Measurements from ENCODE around the gene OR51B6. TPM values are rescaled to one million over a fixed set of nuclear protein-coding genes. Genes with fewer than 3 reads are reported as not detected.

The OR51B6 gene
- total RNA-seq, 2 donors from 2014 or later, result not detected

GRCh38 chr11:5390210-5390609 is 38.9 kb downstream of the OR51B6 start:
- no peak for ATAC-seq
- Histone ChIP-seq H3K9me3 (no peaks in the 10 kb centered on the region), H3K27ac (no peak overlapping the region), H3K4me3 (no peak overlapping the region), H3K4me1 (no peaks in the 10 kb centered on the region), H3K27me3 (no peaks in the 10 kb centered on the region), H3K36me3 (replicated peaks in 1 of 2; ENCODE audit: insufficient read depth in 1 of 2, low read depth in 2 of 2) (no peaks in the 10 kb centered on the region)
- WGBS, 2 donors, result 54 to 65% methylated on average over 2 of the region's 2 CpGs
- DNase-seq, result no peak
- intact Hi-C loops (cut with DNase I), result loop anchor here (10.0 kb wide), 1 partner anchor 265 kb away; no protein-coding TSS in a partner anchor
- TF ChIP-seq CTCF (IDR thresholded peaks at IDR 0.05), result no peak
- no peak for TF ChIP-seq POLR2A (IDR thresholded peaks at IDR 0.05)

DNA sequence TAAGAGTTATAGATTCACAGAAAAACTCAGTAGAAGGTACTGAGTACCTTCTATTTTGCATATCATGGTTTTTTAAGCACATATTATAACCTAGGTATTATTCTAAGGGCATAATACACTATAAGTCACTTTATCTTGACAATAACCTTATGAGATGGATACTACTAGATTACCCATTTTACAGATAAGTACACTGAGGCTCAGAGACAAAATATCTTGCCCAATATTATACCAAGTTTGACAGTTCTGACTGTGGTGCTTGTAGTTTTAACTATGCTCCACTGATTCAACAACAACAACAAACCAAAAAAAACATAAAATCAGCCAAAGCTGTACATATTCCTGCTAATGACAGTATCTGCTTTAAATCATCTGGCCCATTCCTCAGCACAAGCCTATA is 42.8 kb downstream of the OR51B6 start:
- intact Hi-C loops (cut with DNase I), result loop anchor here (10.0 kb wide), 1 partner anchor 269 kb away; no protein-coding TSS in a partner anchor

GRCh38 chr11:5398936-5399335 is 47.6 kb downstream of the OR51B6 start:
- H3K27me3 ChIP-seq, result no peaks in the 10 kb centered on the region
- H3K27ac ChIP-seq, result no peak overlapping the region
- DNase-seq, result no peak
- no peak for TF ChIP-seq POLR2A (IDR thresholded peaks at IDR 0.05)
- TF ChIP-seq CTCF (IDR thresholded peaks at IDR 0.05), result no peak
- H3K9me3 ChIP-seq, result no peaks in the 10 kb centered on the region
- intact Hi-C loops (cut with DNase I), result loop anchor here (10.0 kb wide), 1 partner anchor 274 kb away; no protein-coding TSS in a partner anchor
- H3K4me3 ChIP-seq, result no peak overlapping the region
- H3K36me3 ChIP-seq (replicated peaks in 1 of 2; ENCODE audit: insufficient read depth in 1 of 2, low read depth in 2 of 2), result no peaks in the 10 kb centered on the region
- ATAC-seq, result no peak
- H3K4me1 ChIP-seq, result no peaks in the 10 kb centered on the region

More for the DNA sequence above, 42.8 kb downstream of the OR51B6 start:
- DNase-seq (no peak), ATAC-seq (no peak)
- Histone ChIP-seq H3K4me3 (no peak overlapping the region), H3K27me3 (no peaks in the 10 kb centered on the region), H3K9me3 (no peaks in the 10 kb centered on the region), H3K4me1 (no peaks in the 10 kb centered on the region), H3K27ac (no peak overlapping the region), H3K36me3 (replicated peaks in 1 of 2; ENCODE audit: insufficient read depth in 1 of 2, low read depth in 2 of 2) (no peaks in the 10 kb centered on the region)
- no peak for TF ChIP-seq CTCF (IDR thresholded peaks at IDR 0.05)
- TF ChIP-seq POLR2A (IDR thresholded peaks at IDR 0.05), result no peak

Small RNA genes lying within 50 kb of the gene (small RNA-seq; reads per million reads assigned to genes)
- gene AC104389.3, result not detected

Other genes starting within 250 kb of the OR51B6 start
- gene OR52A5, start 213.2 kb upstream of the OR51B6 start, total RNA-seq, result not detected
- not detected for gene OR52A1, start 196.8 kb upstream of the OR51B6 start, total RNA-seq
- gene OR51V1, start 150.8 kb upstream of the OR51B6 start, total RNA-seq, result not detected
- 10 to 100 TPM in 1 of 2 donors, not detected in 1; 13.0 TPM for gene HBB, start 124.4 kb upstream of the OR51B6 start, total RNA-seq
- not detected for gene HBD, start 117.0 kb upstream of the OR51B6 start, total RNA-seq
- gene HBG1, start 101.7 kb upstream of the OR51B6 start, total RNA-seq, result not detected
- not detected for gene HBG2, start 96.7 kb upstream of the OR51B6 start, total RNA-seq
- gene HBE1, start 81.6 kb upstream of the OR51B6 start, total RNA-seq, result not detected
- under 1 TPM; 0.52 to 0.66 TPM for gene OR51B4, start 49.6 kb upstream of the OR51B6 start, total RNA-seq
- under 1 TPM in 1 of 2 donors, not detected in 1; 0.78 TPM for gene OR51B2, start 27.2 kb upstream of the OR51B6 start, total RNA-seq
- gene OR51B5, start 8.0 kb upstream of the OR51B6 start, total RNA-seq, result not detected
- not detected for gene OR51M1, start 32.3 kb downstream of the OR51B6 start, total RNA-seq
- not detected for gene OR51Q1, start 70.6 kb downstream of the OR51B6 start, total RNA-seq
- not detected for gene OR51I1, start 90.0 kb downstream of the OR51B6 start, total RNA-seq
- gene OR51I2, start 97.8 kb downstream of the OR51B6 start, total RNA-seq, result not detected
- not detected for gene OR52D1, start 137.2 kb downstream of the OR51B6 start, total RNA-seq
- gene UBQLN3, start 158.4 kb downstream of the OR51B6 start, total RNA-seq, result 1 to 10 TPM in 1 of 2 donors, not detected in 1; 1.3 TPM
- gene UBQLNL, start 165.2 kb downstream of the OR51B6 start, total RNA-seq, result 1 to 10 TPM in 1 of 2 donors, under 1 TPM in 1; 0.52 to 4.3 TPM
- 1 to 10 TPM in 1 of 2 donors, under 1 TPM in 1; 0.78 to 5.9 TPM for gene OR52H1, start 197.0 kb downstream of the OR51B6 start, total RNA-seq
- not detected for gene OR52B6, start 229.4 kb downstream of the OR51B6 start, total RNA-seq
- 1 to 10 TPM; 2.1 to 2.6 TPM for gene TRIM6, start 245.1 kb downstream of the OR51B6 start, total RNA-seq